GM12875 (cell line): ENCODE measurements around the gene PLSCR5.

Experiments used
- H3K4me3 ChIP-seq: one replicate; pipeline ENCODE4 v1.5.1; 2011; ENCODE audit warnings: low read depth, low read length, control low read depth
- TF ChIP-seq, protein P1 (sequence below): IDR thresholded peaks from 2 replicates; pipeline ENCODE4 v1.5.1; 2011; ENCODE audit warnings: low read depth, mild to moderate bottlenecking, control low read depth, inconsistent platforms, low read length, moderate library complexity, borderline replicate concordance; ENCODE audit not compliant: insufficient read depth

Gene PLSCR5

DNA sequence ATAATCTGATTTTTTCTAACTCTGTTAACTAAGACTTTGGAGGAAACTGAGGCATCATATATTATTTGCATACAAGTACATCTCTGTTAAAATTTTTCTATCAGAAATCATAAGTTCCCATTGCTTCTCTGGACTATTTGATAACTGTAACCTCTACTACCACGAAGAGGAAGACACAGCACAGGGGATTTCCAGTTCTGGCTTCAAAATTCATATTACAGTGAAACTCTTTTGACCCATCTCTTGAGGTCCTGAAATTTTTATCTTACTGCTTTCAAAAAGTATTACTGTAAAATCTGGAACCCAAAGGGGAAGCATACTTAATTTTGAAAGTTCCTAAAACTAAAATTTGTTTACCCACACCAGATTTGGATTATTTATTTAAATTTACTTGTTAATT is 64.9 kb downstream of the PLSCR5 start:
- TF ChIP-seq, protein P1, sequence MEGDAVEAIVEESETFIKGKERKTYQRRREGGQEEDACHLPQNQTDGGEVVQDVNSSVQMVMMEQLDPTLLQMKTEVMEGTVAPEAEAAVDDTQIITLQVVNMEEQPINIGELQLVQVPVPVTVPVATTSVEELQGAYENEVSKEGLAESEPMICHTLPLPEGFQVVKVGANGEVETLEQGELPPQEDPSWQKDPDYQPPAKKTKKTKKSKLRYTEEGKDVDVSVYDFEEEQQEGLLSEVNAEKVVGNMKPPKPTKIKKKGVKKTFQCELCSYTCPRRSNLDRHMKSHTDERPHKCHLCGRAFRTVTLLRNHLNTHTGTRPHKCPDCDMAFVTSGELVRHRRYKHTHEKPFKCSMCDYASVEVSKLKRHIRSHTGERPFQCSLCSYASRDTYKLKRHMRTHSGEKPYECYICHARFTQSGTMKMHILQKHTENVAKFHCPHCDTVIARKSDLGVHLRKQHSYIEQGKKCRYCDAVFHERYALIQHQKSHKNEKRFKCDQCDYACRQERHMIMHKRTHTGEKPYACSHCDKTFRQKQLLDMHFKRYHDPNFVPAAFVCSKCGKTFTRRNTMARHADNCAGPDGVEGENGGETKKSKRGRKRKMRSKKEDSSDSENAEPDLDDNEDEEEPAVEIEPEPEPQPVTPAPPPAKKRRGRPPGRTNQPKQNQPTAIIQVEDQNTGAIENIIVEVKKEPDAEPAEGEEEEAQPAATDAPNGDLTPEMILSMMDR: no peak
- H3K4me3 ChIP-seq: no peak overlapping the region

DNA sequence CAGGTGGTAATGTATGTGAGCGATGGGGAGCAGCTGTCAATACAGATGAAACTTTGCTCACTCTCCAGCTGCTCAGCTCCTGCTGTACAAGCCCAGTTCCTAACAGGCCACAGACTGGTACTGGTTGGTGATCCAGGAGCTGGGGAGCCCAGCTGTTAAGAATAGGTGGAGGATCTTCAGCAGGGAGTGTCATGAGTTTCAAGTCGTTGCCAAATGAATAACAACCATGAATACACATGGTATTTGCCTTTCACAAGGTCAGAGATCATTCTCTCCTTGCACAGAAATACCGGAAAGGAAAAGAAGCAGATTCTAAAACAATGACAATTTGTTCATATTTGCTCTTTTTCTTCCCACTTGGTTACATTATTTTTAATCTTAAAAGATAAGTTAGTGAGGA is 65.8 kb downstream of the PLSCR5 start:
- TF ChIP-seq, protein P1: no peak

DNA sequence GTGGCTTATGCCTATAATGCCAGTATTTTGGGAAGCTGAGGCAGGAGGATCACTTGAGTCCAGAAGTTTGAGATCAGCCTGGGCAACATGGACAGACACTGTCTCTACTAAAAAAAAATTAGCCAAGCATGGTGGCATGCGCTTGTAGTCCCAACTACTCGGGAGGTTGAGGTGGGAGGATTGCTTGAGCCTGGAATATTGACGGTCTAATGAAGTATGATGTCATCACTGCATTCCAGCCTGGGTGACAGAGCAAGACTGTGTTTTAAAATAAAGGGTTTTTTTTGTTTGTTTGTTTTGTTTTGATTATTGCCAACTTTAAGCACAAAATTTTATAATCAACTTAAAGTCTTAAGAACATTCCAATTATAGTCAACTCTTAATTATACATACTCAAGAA is 67.5 kb downstream of the PLSCR5 start:
- TF ChIP-seq, protein P1: no peak
- H3K4me3 ChIP-seq: no peak overlapping the region

More for the DNA sequence above, 65.8 kb downstream of the PLSCR5 start:
- H3K4me3 ChIP-seq: no peak overlapping the region

DNA sequence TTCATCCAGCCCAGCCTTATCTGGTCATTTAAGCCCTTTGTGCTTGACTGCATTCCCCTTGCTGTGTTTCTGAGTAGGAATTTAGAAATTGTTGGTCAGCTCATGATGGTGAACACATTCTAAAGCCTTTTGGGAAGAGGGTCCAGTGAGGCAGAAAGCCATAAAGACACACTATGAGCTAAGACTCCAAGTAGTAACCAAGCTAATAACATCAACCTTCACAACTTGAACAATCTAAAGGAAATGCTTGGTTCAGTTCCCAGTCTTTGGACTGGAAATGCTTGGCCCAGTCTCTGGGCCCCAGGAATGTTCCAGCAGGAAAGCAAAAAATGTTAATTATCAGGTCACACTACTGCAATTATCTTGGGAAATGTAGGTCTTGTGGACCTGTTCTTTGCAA is 68.5 kb downstream of the PLSCR5 start:
- TF ChIP-seq, protein P1: no peak
- H3K4me3 ChIP-seq: no peak overlapping the region
